NB4 (cell line): Measurements from ENCODE around the gene QDPR.

ENCODE experiments used
- CTCF ChIP-seq: IDR thresholded peaks from one replicate; pipeline ENCODE4 v1.5.1; 2012; ENCODE audit warnings: low read depth, low read length
- MAX ChIP-seq: IDR thresholded peaks from 2 replicates; pipeline ENCODE4 v1.6.1; 2011; ENCODE audit warnings: low read depth, low read length
- MYC ChIP-seq: IDR thresholded peaks from 2 replicates; pipeline ENCODE4 v1.6.1; 2011; ENCODE audit warnings: low read depth, low read length
- POLR2A ChIP-seq: IDR thresholded peaks from 2 replicates; pipeline ENCODE4 v1.6.1; 2011; ENCODE audit warnings: mild to moderate bottlenecking; ENCODE audit not compliant: insufficient read length; ENCODE audit errors: extremely low read depth

- TF ChIP-seq CTCF: no peak
- no peak for TF ChIP-seq POLR2A
- TF ChIP-seq MAX: no peak
- no peak for TF ChIP-seq MYC
These were observed 34.3 kb upstream of the QDPR start for GRCh38 chr4:17546222-17546621.
